ENCODE data around the gene DIPK1B. TPM values are rescaled to one million over a fixed set of nuclear protein-coding genes. Genes with fewer than 3 reads are reported as not detected.

Gene DIPK1B
- total RNA-seq, 1 experiment from 2014 or later: 4.5 TPM

DNA sequence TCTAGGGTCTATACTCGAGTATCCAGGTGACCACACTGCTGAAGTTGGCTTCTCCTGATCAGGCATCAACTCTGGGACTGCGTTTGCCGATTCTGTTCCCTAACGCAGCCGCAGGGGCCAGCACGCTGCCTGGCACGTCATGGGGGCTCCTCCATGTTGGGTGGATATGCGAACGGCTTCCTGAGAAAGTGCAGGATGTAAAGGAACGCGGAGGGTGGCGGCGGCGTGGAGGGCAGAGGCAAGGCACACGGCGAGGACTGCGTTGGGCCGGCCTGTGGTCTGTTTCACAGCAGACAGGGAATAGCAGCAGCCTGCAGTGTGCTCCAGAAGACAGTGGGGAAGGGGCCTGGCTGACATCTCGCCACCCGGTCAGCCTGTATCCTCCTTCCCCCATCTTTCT is 26.6 kb downstream of the DIPK1B start:
- no peak for DNase-seq (ENCODE audit: low read depth)

DNA sequence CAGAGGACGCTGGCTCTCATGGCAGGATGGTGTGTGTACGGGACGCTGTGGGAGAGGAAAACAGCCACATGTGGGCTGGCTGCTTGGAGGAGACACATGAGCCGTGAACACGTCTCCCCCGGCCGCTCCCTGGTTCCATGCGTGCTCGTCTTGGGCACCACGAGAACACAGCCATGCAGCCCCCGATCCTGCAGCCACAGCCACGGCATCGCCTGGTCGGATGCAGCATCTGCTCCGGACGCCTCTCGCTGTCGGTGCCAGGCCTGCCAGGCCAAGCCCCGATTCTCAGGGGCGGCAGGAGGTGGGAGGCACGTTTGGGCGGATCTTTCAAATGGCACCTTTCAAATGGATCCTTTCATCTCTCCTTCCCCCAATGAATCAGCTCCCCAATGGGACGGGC is 27.1 kb downstream of the DIPK1B start:
- DNase-seq (ENCODE audit: low read depth): no peak

DNA sequence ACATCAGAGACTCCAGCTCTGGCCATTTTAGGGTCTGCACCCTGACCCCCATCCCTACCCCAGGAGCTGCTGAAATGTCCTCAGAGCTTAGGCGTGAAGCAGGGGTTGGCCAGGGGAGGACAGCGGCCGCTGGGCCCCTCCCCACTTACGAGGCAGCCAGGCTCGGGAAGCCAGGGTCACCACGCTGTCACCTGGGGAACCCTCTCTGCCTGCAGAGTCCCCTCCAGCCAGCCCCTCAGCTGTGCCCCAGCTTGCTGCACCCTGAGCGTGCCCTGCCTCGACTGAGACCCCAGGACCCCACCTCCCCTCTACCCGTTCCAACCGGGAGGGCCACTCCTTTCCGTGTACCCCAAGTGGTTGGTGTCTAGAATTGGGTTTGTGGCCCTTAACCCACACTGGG is 27.7 kb downstream of the DIPK1B start:
- DNase-seq (ENCODE audit: low read depth): no peak

DNA sequence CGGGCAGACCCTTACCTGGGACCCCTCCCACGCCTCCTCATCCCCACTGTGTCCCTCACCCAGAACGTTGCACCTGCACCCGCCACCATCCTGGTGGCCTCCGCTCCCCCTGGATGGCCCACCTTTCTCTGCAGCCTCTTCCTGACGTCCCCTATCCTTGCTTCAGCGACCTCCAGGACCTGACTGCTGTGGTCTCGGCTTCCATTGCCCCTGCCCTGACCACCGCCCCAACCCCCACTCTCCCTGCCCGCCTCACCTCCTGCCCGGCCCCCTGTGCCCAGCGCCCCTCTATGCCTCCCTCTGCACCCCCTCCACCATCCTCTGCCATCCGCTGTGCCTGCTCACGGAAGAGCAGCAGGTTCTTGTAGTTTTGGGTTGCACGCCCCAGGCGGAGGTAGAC is 28.1 kb downstream of the DIPK1B start:
- no peak for DNase-seq (ENCODE audit: low read depth)

DNA sequence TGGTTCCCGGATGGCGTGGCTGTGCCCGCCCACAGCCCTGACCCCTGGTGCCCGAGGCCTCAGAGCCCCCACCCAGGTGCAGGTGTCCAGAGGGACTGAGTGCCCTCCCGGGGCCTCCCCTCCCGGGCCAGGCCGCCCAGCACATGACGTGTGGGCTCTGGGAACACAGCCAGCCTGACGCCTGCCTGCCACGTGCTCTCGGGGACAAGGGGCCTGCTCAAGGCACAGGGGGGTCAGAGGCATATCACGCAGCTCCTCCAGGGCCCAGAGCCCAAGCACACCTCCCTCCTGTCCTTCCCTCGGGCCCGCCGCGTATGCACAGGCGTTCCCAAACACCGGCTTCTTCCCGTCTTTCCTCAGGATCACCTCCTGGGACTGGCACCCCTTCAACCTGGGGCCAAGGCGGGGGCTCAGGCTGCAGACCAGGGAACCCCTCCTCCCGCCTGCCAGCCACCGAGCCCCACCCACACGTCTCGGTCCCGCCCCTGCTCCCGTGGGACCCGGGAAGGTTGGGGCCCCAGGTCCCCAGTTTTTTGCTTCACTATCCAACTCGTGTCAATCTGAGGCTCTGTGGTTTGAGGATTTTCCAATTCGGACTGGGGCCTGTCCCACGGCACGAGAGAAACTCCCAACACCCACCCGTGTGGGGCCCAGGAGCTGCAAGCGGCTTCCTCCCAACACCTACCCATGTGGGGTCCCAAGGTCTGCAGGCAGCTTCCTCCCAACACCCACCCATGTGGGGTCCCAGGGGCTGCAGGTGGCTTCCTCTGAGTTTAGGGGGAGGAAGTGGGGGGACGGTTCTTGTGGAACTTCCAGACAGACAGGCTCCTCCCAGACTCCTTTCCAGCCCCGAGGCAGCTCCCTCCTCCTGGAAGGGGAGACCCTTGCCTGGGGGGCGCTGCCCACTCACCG is 28.9 kb downstream of the DIPK1B start:
- no peak for DNase-seq (ENCODE audit: low read depth)

DNA sequence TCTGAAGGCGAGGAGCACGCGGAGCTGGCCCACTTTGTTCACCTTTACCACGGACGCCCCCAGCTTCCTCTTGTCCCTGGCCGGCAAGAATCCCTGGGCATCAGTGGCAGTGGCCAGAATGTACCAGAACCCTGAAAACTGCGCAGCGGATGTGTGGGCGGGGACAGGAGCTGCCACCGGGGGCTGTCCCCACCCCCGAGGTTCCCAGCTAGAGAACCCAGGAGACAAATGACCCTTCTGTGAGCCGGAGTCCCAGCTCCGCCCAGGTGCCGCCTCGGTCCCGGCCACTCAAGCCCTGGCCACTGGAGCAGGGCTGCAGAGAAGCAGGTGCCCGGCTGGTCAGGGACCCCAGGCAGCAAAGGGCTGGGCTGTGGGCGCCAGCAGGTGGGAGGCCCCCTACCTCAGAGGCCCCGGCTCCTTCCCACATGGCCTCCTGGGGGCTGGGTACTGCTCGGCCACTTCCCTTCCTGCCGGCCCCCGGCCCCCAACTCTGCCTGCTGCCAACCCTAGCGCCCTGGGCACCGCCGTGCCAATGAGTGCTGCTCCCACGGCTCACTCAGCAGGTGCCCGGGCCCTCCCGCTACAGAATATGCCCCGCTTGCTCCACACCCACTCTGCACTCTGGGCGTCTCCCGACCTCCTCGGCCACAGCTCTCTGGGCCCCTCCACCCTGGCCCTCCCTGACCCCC is 29.7 kb downstream of the DIPK1B start:
- DNase-seq (ENCODE audit: low read depth): no peak

DNA sequence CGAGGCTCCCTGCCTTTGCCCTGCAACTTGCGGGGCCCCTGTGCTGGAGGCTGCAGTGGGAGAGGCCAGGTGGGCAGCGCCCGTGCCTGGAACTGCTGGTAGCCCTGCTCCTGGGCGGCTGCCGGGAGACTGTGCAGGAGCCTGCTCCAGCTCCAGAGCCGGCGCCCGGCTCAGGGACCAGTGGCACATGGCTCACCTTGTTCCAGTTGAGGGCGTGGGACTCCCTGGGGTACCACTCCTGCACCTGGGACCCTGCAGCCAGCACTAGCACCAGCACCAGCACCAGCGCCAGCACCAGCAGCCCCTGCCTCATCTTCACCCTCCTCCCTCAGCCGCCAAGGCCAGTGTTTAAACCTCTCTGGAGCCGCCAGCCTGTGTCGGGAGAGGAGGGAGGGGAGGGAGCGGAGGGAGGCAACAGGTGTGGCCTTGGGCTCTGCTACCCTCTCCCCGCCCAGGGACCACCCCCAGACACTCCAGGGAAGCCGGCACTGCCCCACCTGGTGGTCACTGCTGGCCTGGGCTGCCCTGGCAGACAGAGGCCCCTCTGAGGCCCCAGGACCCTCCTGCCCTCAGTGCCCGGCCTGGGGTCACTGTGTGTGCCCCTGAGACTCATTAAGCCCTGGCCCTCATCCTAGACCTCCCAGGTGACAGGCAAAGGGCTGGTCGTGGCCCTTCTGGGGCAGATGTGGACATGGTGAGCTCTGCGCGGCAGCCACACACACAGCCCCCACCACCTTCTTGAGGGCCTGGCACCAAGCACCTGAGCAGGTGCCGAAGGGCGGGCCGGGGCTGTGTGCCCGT is 30.4 kb downstream of the DIPK1B start, which contains the start of gene LCN10:
LCN10 (minus strand) TSS at position 350 of the 801 bp plus-strand sequence; CDS start at position 313, 37 bp downstream.
- DNase-seq (ENCODE audit: low read depth): no peak

DNA sequence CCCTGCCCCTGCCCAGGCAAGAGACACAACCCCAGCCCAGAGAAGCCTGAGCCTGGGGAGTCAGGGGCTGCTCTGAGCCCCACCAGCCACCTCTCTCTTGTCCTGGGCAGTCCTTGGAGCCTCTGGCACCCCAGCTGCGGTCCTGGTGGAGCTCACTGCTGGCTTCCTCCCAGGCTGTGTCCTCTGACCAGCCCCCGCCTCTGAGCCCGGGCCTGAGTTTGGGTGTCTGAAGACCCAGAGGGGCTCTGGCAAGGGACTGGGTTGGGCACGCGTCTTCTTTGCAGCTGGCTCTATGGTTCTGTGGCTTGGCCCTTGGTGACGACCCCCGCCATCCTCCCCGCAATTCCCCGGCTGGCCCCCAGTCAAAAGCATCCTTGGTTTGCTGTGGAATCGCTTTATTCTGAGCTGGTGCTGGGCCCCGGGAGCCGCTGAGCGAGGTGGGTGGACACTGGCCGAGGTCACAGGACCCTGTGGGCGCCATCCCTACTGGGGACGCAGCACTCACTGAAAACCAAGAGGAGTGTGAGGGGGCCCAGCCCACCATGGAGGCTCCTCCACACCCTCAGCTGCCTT is 31.4 kb downstream of the DIPK1B start:
- DNase-seq (ENCODE audit: low read depth): no peak

DNA sequence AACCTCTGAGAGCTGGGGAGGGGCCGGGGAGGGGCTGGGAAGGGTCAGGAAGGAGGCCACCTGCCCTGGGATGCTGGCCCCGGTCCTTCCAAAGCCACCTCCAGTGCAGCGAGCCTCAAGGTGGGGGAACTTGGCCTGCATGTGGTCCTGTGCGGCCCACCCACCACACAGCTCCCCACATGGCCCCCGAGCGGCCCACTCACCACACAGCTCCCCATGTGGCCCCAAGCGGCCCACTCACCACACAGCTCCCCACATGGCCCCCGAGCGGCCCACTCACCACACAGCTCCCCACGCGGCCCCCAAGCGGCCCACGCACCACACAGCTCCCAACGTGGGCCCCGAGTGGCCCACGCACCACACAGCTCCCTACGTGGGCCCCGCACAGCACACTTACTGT is 32.4 kb downstream of the DIPK1B start:
- DNase-seq (ENCODE audit: low read depth): no peak

DNA sequence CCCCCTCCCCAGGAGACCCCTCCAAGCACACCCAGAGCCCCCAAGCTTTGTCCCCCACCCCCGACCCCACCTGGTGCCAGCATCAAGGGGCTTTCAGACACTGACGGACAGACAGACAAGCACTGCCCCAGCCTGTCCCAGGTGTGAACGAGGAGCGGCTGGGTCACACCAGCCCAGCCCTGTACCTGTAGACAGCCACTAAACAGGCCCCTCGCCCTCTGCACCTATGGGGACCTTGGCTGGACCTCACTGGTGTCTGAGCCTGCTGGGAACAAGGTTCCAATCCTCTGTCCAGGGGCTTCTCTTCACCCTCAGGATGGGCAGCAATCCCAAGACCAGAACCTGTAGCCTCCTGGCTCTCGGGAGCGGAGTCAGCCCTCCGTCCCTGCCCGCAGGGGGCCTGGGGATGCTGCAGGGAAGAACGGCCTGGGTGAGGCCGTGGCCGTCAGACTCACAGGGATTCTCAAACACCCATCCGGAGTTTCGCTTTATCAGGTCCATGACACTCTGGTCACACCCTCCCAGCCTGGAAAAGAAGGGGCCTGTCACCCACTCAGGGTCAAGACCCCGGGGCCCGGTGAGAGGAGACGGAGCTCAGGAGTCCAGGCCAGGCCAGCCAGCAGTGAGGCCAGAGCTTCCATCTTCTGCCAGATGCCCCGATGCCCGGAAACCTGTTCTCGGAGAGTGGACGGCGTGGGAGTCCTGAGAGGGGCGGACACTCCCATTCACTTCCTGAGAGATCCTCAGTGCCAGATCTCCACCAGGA is 33.2 kb downstream of the DIPK1B start:
- no peak for DNase-seq (ENCODE audit: low read depth)

DNA sequence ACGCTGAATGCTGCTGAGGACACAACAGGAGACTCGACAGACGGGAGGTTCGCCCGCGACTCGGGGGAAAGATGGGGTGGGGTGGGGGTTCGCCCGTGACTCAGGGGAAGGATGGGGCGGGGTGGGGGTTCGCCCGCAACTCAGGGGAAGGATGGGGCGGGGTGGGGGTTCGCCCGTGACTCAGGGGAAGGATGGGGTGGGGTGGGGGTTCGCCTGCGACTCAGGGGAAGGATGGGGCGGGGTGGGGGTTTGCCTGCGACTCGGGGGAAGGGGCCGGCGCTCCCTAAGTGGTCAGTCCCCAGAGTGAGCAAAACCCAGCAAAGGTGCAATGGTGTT is 33.8 kb downstream of the DIPK1B start:
- no peak for DNase-seq (ENCODE audit: low read depth)

DNA sequence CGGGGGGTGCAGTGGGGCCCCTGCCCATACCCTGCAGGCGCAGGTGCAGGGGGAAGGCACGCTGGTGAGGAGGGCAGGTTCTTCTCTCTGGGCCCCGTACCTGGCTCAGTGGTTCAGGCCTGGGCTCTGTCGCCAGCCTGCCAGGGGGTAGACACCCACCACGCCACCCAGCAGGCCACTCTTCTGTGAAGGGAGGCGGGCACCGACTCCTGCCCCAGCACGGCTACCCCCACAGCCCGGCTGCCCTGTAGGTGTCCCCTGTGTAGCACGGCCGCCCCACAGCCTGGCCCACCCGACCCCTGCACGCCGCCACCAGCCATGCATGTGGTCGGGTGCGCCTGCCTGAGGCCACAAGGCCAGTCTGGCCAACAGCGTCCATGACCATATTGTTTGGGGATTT is 34.2 kb downstream of the DIPK1B start:
- no peak for DNase-seq (ENCODE audit: low read depth)

DNA sequence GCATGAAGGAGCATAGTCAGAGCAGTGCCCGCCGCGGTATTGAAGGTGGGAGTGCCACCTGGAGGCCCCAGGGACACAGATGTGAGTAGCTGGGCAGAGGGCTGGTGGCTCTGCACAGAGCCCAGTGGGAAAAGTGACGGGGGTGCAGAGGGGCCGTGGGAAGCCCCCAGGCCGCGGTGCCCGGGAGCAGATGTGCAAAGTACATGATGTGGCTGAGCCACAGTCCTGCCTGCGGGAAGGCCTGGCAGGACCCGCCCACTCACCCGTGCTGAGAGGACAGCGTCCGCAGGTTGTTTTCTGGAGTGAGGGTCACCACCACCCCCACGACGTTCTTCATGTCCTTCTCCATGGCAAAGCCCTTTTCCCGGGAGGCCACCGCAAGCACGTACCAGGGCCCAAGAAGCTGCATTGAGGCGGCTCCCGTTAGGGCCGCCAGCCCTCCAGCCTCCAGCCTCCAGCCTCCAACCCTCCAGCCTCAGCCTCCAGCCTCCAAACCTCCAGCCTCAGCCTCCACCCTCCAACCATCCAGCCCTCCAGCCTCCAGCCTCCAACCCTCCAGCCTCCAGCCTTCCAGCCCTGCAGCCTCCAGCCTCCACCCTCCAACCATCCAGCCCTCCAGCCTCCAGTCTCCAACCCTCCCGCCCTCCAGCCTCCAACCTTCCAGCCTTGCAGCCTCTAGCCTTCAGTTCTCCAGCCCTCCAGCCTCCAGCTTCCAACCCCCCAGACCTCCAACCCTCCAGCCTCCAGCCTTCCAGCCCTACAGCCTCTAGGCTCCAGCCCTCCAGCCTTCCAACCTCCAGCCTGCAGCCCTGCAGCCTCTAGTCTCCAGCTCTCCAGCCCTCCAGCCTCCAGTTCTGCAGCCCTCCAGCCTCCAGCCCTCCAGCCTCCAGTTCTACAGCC is 35.0 kb downstream of the DIPK1B start:
- no peak for DNase-seq (ENCODE audit: low read depth)

DNA sequence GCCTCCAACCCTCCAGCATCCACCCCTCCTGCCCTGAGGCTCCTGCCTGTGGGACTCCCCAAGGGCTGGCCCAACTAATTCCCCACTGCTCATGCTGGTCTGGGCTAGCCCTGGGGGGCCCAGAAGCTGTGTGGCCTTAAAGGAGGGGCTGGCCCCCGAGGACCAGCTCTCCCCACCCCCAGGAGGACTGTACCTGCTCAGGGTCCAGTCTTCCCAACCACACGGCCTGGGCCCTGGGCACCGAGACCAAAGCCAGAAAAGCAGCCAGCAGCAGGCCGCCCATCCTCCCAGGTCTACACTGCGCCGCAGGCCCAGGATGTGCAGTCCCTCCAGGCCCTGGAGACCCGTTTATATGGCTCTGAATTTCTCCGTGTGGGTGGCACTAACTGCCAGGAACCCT is 35.8 kb downstream of the DIPK1B start, which contains the start of gene LCN6:
LCN6 (minus strand) TSS at position 325 of the 400 bp plus-strand sequence; CDS start at position 283, 42 bp downstream.
- no peak for DNase-seq (ENCODE audit: low read depth)

DNA sequence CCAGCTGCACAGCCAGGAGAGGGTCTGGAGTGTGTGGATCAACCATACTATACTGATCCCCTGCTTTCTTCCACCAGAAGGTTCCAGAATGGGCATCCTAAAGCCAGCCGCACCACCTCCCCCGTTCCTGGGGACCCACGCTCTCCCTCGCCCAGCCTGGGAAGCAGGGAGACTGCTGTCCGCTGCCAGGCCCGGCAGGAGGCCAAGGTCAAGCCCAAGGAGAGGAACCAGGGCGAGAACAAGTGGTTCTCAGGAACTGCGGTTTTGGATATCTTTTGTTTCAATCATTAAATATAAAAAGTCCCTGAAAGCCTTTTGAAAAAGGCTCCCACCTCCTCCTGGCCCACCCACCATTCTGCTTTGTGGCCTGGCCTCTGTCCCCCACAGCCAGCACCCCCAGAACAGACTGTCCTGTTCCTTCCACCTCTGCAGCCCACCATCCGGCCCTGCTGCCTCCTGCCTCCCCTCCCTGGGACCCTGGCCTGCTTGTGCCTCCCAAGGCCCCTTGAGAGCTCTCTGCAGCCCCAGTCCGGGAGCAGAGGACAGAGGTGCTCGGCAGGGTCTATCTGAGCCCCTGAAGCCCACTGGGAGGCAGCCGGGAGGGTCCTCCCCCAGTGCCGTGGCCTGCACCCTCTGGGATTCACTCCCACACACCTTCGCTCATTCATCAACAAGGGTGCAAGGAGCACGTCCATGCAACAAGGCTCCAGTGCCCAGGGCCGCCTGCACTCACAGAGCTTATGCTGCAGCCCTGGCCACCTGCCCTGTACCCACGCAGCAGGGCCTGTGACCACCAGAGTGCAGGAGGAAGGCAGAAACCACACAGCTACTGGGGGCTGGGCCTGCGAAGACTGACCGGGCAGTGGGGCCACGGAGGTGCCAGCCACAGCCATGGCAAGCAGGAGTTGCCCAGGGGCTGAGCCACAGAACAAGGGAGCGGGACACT is 36.6 kb downstream of the DIPK1B start:
- no peak for DNase-seq (ENCODE audit: low read depth)

DNA sequence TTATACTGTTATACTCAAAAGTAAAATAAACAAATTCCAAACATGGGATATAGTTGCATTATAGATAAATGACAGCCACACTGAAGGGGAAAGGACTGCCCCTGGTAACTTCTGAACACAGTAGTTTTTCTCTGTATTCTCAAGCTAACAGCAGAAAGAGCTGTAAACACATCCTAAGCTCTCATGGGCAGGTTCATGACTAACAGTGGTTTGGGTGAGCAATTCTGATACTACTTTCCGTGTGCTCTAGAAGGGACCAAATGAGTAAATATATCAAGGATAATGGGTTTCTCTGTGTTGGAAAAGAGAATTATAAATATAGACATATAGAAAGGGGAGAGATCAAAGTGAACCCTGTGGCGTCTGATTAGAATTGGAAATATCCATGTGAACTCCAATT is 38.2 kb downstream of the DIPK1B start:
- no peak for DNase-seq (ENCODE audit: low read depth)

DNA sequence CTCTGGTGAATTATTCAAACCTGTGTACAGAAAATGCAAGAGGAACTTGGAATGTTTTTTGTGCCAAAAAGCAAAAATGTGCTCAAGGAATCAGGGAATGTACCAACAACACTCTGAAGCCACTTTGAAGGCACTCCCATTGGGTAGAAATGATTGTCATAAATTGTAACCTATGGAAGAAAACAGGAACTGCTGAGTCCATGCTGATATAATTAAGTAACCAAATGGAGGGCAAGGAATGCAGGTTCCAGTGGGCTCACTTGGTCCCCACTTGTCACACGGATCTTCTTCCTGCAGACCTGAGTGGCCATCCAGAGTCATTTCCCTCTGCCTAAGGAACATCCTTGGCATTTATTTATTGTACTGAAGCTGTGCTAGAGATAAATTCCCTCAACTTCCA is 38.9 kb downstream of the DIPK1B start:
- no peak for DNase-seq (ENCODE audit: low read depth)

DNA sequence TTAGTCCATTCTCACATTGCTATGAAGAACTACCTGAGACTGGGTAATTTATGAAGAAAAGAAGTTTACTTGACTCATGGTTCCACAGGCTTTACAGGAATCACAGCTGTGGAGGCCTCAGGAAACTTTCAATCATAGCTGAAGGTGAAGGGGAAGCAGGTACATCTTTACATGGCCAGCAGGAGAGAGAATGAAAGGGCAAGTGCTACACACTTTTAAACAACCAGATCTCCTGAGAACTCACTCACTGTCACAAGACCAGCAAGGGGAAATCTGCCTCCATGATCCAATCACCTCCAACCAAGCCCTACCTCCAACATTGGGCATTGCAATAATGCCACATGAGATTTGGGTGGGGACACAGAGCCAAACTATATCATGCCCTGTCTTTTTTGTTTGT is 39.4 kb downstream of the DIPK1B start:
- DNase-seq (ENCODE audit: low read depth): no peak

Data from HT1080 (cell line).